CD14-positive monocyte (primary cell): ENCODE measurements around the gene PREX1. TPM values are rescaled to one million over a fixed set of nuclear protein-coding genes. Genes with fewer than 3 reads are reported as not detected.
A peak's percentile ranks its signal among the peaks of the same experiment; 100 is the strongest.

ENCODE experiments used
- DNase-seq, 3 donors: peaks; one replicate each; pipeline ENCODE4 v3.0.0-alpha.2; 2011 to 2022
- H2AFZ ChIP-seq: 2 replicates; pipeline ENCODE4 v1.6.0; 2012; ENCODE audit warnings: mild to moderate bottlenecking, low read depth, low read length, inconsistent platforms; ENCODE audit not compliant: insufficient read depth, poor library complexity, severe bottlenecking
- H3K27ac ChIP-seq, 2 donors: 1 replicate in 1 of 2; 2 replicates in 1 of 2; pipeline ENCODE4 v1.5.1; 2012 to 2013; ENCODE audit warnings: low read length in 2 of 2, control low read depth in 1 of 2, inconsistent platforms in 1 of 2, low read depth in 1 of 2, mild to moderate bottlenecking in 1 of 2
- H3K27me3 ChIP-seq, 2 donors: one replicate each; pipeline versions ENCODE4 v1.6.0 to v1.6.1; 2011 to 2013; ENCODE audit warnings: low read length in 2 of 2; ENCODE audit not compliant: control insufficient read depth in 2 of 2, insufficient read depth in 2 of 2
- H3K36me3 ChIP-seq, 2 donors: replicated peaks in 1 of 2; 1 replicate in 1 of 2; 2 replicates in 1 of 2; pipeline versions ENCODE4 v1.5.1 to v1.6.1; 2012 to 2013; ENCODE audit warnings: low read length in 2 of 2, control low read depth in 1 of 2, inconsistent platforms in 1 of 2, mild to moderate bottlenecking in 1 of 2; ENCODE audit not compliant: insufficient read depth in 2 of 2, control insufficient read depth in 1 of 2
- H3K4me1 ChIP-seq, 2 donors: 1 replicate in 1 of 2; 2 replicates in 1 of 2; pipeline versions ENCODE4 v1.5.1 to v1.6.1; 2012 to 2013; ENCODE audit warnings: low read length in 2 of 2, control low read depth in 1 of 2, inconsistent platforms in 1 of 2, mild to moderate bottlenecking in 1 of 2, moderate library complexity in 1 of 2; ENCODE audit not compliant: insufficient read depth in 2 of 2, control insufficient read depth in 1 of 2
- H3K4me2 ChIP-seq: replicated peaks from 2 replicates; pipeline ENCODE3; 2012; ENCODE audit warnings: low read length, moderate library complexity, mild to moderate bottlenecking; ENCODE audit not compliant: poor library complexity, severe bottlenecking; ENCODE audit errors: extremely low read depth
- H3K4me3 ChIP-seq, 3 experiments: fragments of 200-600 bp in 1 of 3; sonication (generic) in 1 of 3; replicated peaks in 1 of 3; 1 replicate in 2 of 3; 2 replicates in 1 of 3; pipeline ENCODE4 v1.5.1; 2011 to 2013; ENCODE audit warnings: low read length in 3 of 3, mild to moderate bottlenecking in 3 of 3, control low read depth in 2 of 3, low read depth in 2 of 3, inconsistent platforms in 1 of 3, moderate library complexity in 1 of 3
- H3K79me2 ChIP-seq: 2 replicates; pipeline ENCODE4 v1.6.0; 2012; ENCODE audit warnings: mild to moderate bottlenecking, control low read depth, inconsistent platforms, low read length, moderate library complexity; ENCODE audit not compliant: insufficient read depth
- H3K9ac ChIP-seq: 2 replicates; pipeline ENCODE4 v1.6.0; 2017; ENCODE audit warnings: low read length, mild to moderate bottlenecking; ENCODE audit not compliant: insufficient read depth, poor library complexity, severe bottlenecking
- H3K9me3 ChIP-seq, 2 donors: replicated peaks in 1 of 2; 1 replicate in 1 of 2; 2 replicates in 1 of 2; pipeline versions ENCODE4 v1.5.1 to v1.6.1; 2012 to 2013; ENCODE audit warnings: low read length in 2 of 2, control low read depth in 1 of 2; ENCODE audit not compliant: control insufficient read depth in 1 of 2, insufficient read depth in 1 of 2
- H4K20me1 ChIP-seq: 2 replicates; pipeline ENCODE4 v1.6.0; 2012; ENCODE audit warnings: mild to moderate bottlenecking, low read length, control low read depth, moderate library complexity; ENCODE audit not compliant: insufficient read depth
- H3K27ac Mint-ChIP-seq, 7 donors: one replicate each; pipeline ENCODE4 v1.8.0; 2020; ENCODE audit warnings: mild to moderate bottlenecking in 7 of 7, mixed read lengths in 7 of 7, moderate library complexity in 6 of 7, inconsistent platforms in 2 of 7
- H3K27me3 Mint-ChIP-seq, 3 donors: one replicate each; pipeline ENCODE4 v1.8.0; 2021 to 2022; ENCODE audit warnings: low read depth in 3 of 3, mild to moderate bottlenecking in 3 of 3, mixed read lengths in 3 of 3, moderate library complexity in 3 of 3, inconsistent platforms in 1 of 3
- H3K36me3 Mint-ChIP-seq, 2 donors: one replicate each; pipeline ENCODE4 v1.8.0; 2020; ENCODE audit warnings: mixed read lengths in 2 of 2, inconsistent platforms in 1 of 2, mild to moderate bottlenecking in 1 of 2
- H3K4me1 Mint-ChIP-seq: one replicate; pipeline ENCODE4 v1.8.0; 2020; ENCODE audit warnings: mild to moderate bottlenecking, mixed read lengths
- H3K4me3 Mint-ChIP-seq, 2 donors: one replicate each; pipeline ENCODE4 v1.8.0; 2020; ENCODE audit warnings: mild to moderate bottlenecking in 2 of 2, mixed read lengths in 2 of 2, moderate library complexity in 1 of 2
- H3K9me3 Mint-ChIP-seq, 7 donors: one replicate each; pipeline ENCODE4 v1.8.0; 2020 to 2022; ENCODE audit warnings: mixed read lengths in 7 of 7, mild to moderate bottlenecking in 6 of 7, moderate library complexity in 6 of 7, inconsistent platforms in 2 of 7
- WGBS: methylation state at CpG from one replicate; pipeline ENCODE4 v1.1.5; 2013; ENCODE audit warnings: missing lambda C conversion rate; ENCODE audit not compliant: insufficient coverage; 5-methylcytosine and 5-hydroxymethylcytosine counted together
- intact Hi-C, 2 donors: fragments of 100-400 bp; cut with micrococcal nuclease; formaldehyde crosslinking; loops; one replicate each; pipeline versions ENCODE4 v1.15.0 to v1.15.1; 2023
- polyA plus RNA-seq, 3 donors: library from polyadenylated mRNA; depleted of rRNA in 1 of 3; unstranded in 2 of 3; stranded (reverse) in 1 of 3; fragments of 300-500 nt in 2 of 3; fragments of >200 nt in 1 of 3; fragmentation: Illumina TruSeq in 2 of 3; gene quantifications; 1 replicate in 2 of 3; 2 replicates in 1 of 3; pipeline ENCODE4 v1.2.3, GENCODE V29; 2012 to 2021
- TF ChIP-seq, protein P1 (sequence below): fragments of 200-600 bp; IDR thresholded peaks from one replicate; pipeline ENCODE4 v1.8.0; 2022; ENCODE audit warnings: antibody characterized with exemption, mild to moderate bottlenecking

The PREX1 gene
- polyA plus RNA-seq, 3 donors = 24.3 to 114 (median 27.5) TPM

DNA sequence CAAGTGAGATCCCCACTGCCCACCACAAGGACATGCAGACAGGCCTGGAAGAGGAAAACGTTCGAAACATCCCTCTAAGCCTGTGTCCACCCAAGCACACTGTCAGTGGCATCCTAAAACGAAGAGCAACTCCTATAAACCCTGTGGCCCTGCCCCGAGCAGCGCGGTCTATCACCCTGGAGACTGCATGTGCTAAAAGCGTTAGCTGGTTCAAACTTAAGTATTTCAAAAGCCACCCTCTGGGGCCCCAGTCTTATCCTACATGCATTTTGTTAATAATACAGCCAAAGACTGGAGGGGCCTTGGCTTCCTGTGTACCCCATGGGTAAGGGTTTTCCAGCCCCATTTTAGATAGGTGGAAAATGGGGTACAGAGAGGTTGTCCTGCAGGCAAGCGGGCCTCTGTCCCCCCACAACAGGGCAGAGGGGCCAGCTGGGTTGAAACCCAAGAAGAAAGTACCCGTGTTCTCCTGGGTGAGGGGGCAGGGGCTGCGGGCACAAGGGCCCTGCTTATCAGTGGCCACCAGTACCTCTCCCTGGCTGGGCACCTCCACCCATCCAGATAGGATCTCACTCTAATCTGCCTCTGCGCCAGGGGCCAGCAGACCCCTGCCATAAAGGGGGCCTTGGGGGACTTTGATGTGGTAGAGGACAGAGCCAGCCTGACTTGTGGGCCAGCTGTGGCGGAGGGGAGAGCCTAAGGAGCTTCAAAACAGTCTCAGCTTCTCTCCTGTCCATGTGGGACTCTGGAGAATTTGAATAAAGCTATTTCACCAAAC is 28.3 kb downstream of the PREX1 start:
- Histone ChIP-seq H3K9me3 (no peaks in the 10 kb centered on the region), H3K27me3 (no peaks in the 10 kb centered on the region), H4K20me1 (peaks cover 98% of the 10 kb centered on the region), H3K4me1 (peaks cover 67 to 74% of the 10 kb centered on the region in 2 donors), H2AFZ (no peak overlapping the region), H3K9ac (no peak overlapping the region), H3K79me2 (peaks cover 100% of the 10 kb centered on the region), H3K4me2 (no peak overlapping the region), H3K27ac (peak overlapping the region; percentile 10 to 83), H3K4me3 (no peak overlapping the region), H3K36me3 (peaks cover 6 to 17% of the 10 kb centered on the region in 2 donors)
- no peak for DNase-seq
- Mint-ChIP-seq H3K27me3 (peaks cover 0 to 2% (median 0%) of the 10 kb centered on the region in 3 donors), H3K9me3 (no peaks in the 10 kb centered on the region), H3K4me1 (peaks cover 84% of the 10 kb centered on the region), H3K36me3 (peaks cover 31 to 35% of the 10 kb centered on the region in 2 donors), H3K27ac (peak overlapping the region; percentile 49 to 96 (median 75)), H3K4me3 (no peak overlapping the region)
- WGBS = 70% methylated on average over 6 of the region's 12 CpGs
- intact Hi-C loops = no loop called here
- TF ChIP-seq, protein P1, sequence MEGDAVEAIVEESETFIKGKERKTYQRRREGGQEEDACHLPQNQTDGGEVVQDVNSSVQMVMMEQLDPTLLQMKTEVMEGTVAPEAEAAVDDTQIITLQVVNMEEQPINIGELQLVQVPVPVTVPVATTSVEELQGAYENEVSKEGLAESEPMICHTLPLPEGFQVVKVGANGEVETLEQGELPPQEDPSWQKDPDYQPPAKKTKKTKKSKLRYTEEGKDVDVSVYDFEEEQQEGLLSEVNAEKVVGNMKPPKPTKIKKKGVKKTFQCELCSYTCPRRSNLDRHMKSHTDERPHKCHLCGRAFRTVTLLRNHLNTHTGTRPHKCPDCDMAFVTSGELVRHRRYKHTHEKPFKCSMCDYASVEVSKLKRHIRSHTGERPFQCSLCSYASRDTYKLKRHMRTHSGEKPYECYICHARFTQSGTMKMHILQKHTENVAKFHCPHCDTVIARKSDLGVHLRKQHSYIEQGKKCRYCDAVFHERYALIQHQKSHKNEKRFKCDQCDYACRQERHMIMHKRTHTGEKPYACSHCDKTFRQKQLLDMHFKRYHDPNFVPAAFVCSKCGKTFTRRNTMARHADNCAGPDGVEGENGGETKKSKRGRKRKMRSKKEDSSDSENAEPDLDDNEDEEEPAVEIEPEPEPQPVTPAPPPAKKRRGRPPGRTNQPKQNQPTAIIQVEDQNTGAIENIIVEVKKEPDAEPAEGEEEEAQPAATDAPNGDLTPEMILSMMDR = no peak

DNA sequence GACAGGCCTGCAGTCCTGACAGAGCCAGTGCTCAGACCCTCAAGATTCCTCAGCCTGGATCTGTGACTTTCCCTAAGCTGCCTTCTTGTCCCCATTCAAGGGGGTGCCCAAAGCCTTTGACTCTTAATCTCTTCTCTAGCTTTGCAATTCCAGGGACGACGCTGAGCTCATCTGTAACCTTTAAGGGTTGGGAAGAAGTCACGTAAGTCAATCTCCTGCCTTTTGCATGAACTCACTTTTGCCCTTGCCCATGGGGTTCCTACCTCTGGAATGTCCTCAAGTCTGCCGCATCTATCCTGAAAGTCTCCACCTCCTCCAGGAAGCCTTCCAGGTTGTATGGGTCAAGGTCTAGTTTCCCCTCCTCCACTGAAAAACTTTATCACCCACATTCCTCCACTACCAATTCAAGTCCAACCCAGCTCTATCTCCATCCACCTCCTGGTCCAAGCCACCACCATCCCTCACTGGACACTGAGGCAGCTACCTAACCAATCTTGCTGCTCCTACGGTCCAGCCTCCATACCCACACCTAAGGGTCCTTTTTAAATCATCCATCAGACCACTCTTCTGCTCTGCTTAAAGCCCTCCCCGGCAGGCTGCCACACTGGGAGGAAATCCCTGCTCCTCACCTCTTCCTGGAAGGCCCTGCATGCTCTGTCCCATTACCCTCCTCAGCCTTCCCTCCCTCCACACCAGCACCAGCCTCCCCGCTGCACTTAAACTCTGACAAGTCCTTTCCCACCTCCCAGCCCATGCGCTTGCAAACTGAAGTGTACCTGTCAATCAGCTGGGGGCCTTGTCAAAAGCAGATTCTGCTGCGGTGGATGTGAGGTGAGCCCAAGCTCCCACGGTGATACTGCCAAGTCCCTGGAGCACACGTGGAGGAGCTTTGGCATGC is 29.7 kb downstream of the PREX1 start:
- H4K20me1 ChIP-seq = peaks cover 98% of the 10 kb centered on the region
- peak overlapping the region; percentile 52 for H3K4me2 ChIP-seq
- peaks cover 73 to 80% of the 10 kb centered on the region in 2 donors for H3K4me1 ChIP-seq
- Mint-ChIP-seq H3K27me3 (peaks cover 0 to 2% (median 0%) of the 10 kb centered on the region in 3 donors), H3K4me3 (peak overlapping the region; percentile 48 to 74), H3K9me3 (peaks cover 0 to 1% (median 0%) of the 10 kb centered on the region in 7 donors), H3K27ac (peak overlapping the region; percentile 87 to 96 (median 91)), H3K4me1 (peaks cover 86% of the 10 kb centered on the region), H3K36me3 (peaks cover 27 to 28% of the 10 kb centered on the region in 2 donors)
- H3K36me3 ChIP-seq = peaks cover 2 to 10% of the 10 kb centered on the region in 2 donors
- TF ChIP-seq, protein P1 = no peak
- WGBS = 78% methylated on average over 8 of the region's 11 CpGs
- no peaks in the 10 kb centered on the region for H3K27me3 ChIP-seq
- no peak for DNase-seq
- H3K9me3 ChIP-seq = no peaks in the 10 kb centered on the region
- H3K27ac ChIP-seq = peak overlapping the region; percentile 55 to 83
- H3K4me3 ChIP-seq = peak overlapping the region in 1 of 3 experiments; percentile 51
- H3K79me2 ChIP-seq = peaks cover 100% of the 10 kb centered on the region
- peak overlapping the region; percentile 33 for H3K9ac ChIP-seq
- no peak overlapping the region for H2AFZ ChIP-seq
- intact Hi-C loops = no loop called here
